ENCODE measurements around the gene WNT1.
A peak's percentile ranks its signal among the peaks of the same experiment; 100 is the strongest.

Gene WNT1

GRCh38 chr12:48978291-48978740 lies at the start of gene WNT1:
Gene WNT1 (plus strand): TSS chr12:48978322. CDS start chr12:48978651, 329 bp downstream.
- DNase-seq (ENCODE audit: low read depth) = no peak

GRCh38 chr12:48929551-48929950 lies 48.6 kb upstream of the WNT1 start:
- DNase-seq (ENCODE audit: low read depth) = no peak

- DNase-seq (ENCODE audit: low read depth) = no peak
Observed at GRCh38 chr12:48930475-48930874, 47.6 kb upstream of the WNT1 start.

GRCh38 chr12:48932878-48933277 lies 45.2 kb upstream of the WNT1 start:
- no peak for DNase-seq (ENCODE audit: low read depth)

- no peak for DNase-seq (ENCODE audit: low read depth)
Observed at GRCh38 chr12:48933664-48934311, 44.3 kb upstream of the WNT1 start.

GRCh38 chr12:48934312-48934706 lies 43.8 kb upstream of the WNT1 start:
- no peak for DNase-seq (ENCODE audit: low read depth)

- peak; percentile 72 for DNase-seq (ENCODE audit: low read depth)
Observed at GRCh38 chr12:48936379-48936979, 41.6 kb upstream of the WNT1 start.

GRCh38 chr12:48937170-48937569 lies 41.0 kb upstream of the WNT1 start:
- DNase-seq (ENCODE audit: low read depth) = no peak

- no peak for DNase-seq (ENCODE audit: low read depth)
Observed at GRCh38 chr12:48938805-48939204, 39.3 kb upstream of the WNT1 start.

- no peak for DNase-seq (ENCODE audit: low read depth)
Observed at GRCh38 chr12:48940181-48940580, 37.9 kb upstream of the WNT1 start.

GRCh38 chr12:48943221-48943620 lies 34.9 kb upstream of the WNT1 start:
- DNase-seq (ENCODE audit: low read depth) = no peak

- DNase-seq (ENCODE audit: low read depth) = no peak
Observed at GRCh38 chr12:48946205-48946604, 31.9 kb upstream of the WNT1 start.

GRCh38 chr12:48946943-48947342 lies 31.2 kb upstream of the WNT1 start:
- DNase-seq (ENCODE audit: low read depth) = no peak

GRCh38 chr12:48947727-48948126 lies 30.4 kb upstream of the WNT1 start:
- no peak for DNase-seq (ENCODE audit: low read depth)

GRCh38 chr12:48952691-48953090 lies 25.4 kb upstream of the WNT1 start:
- no peak for DNase-seq (ENCODE audit: low read depth)

- no peak for DNase-seq (ENCODE audit: low read depth)
Observed at GRCh38 chr12:48954061-48954460, 24.1 kb upstream of the WNT1 start.

- DNase-seq (ENCODE audit: low read depth) = no peak
Observed at GRCh38 chr12:48954841-48955501, 23.2 kb upstream of the WNT1 start.

- DNase-seq (ENCODE audit: low read depth) = no peak
Observed at GRCh38 chr12:48956279-48957140, 21.6 kb upstream of the WNT1 start.

GRCh38 chr12:48957141-48958048 lies 20.7 kb upstream of the WNT1 start, which contains the start of gene ARF3:
Gene ARF3 (minus strand): TSS chr12:48957487. CDS start chr12:48941095, 16,392 bp downstream.
- peak; percentile 90 for DNase-seq (ENCODE audit: low read depth)

GRCh38 chr12:48958049-48958388 lies 20.1 kb upstream of the WNT1 start:
- DNase-seq (ENCODE audit: low read depth) = no peak

- no peak for DNase-seq (ENCODE audit: low read depth)
Observed at GRCh38 chr12:48960834-48961233, 17.3 kb upstream of the WNT1 start.
